Adrenal gland (tissue), 12 donors: ENCODE data around the gene SLC4A1. TPM values are rescaled to one million over a fixed set of nuclear protein-coding genes. Genes with fewer than 3 reads are reported as not detected.

ENCODE experiments used
- DNase-seq, 7 donors: peaks; one replicate each; pipeline ENCODE4 v3.0.0-alpha.2; 2019 to 2020
- H3K27ac ChIP-seq, 5 donors: fragments of 200-600 bp; sonication (generic) in 4 of 5; 1 replicate in 3 of 5; 2 replicates in 2 of 5; pipeline versions ENCODE4 v1.5.1 to v1.8.0; 2016 to 2020; ENCODE audit warnings: mild to moderate bottlenecking in 1 of 5
- H3K27me3 ChIP-seq: fragments of 200-600 bp; 2 replicates; pipeline ENCODE4 v1.8.0; 2021
- H3K36me3 ChIP-seq, 2 donors: fragments of 200-600 bp; replicated peaks in 1 of 2; 1 replicate in 1 of 2; 2 replicates in 1 of 2; pipeline versions ENCODE4 v1.5.1 to v1.8.0; 2018 to 2022
- H3K4me1 ChIP-seq, 2 donors: fragments of 200-600 bp; replicated peaks in 1 of 2; 1 replicate in 1 of 2; 2 replicates in 1 of 2; pipeline versions ENCODE4 v1.5.1 to v1.8.0; 2018 to 2021
- H3K4me3 ChIP-seq, 4 donors: fragments of 200-600 bp; sonication (generic) in 3 of 4; one replicate each; pipeline ENCODE4 v1.5.1; 2016 to 2018
- H3K9me3 ChIP-seq, 3 donors: fragments of 200-600 bp; sonication (generic) in 1 of 3; replicated peaks in 1 of 3; 1 replicate in 2 of 3; 2 replicates in 1 of 3; pipeline versions ENCODE4 v1.5.1 to v1.8.0; 2016 to 2021
- CTCF ChIP-seq, 6 experiments: fragments of 450-650 bp in 4 of 6; fragments of 200-600 bp in 2 of 6; sonication (generic) in 1 of 6; IDR thresholded peaks; 1 replicate in 5 of 6; 2 replicates in 1 of 6; pipeline versions ENCODE4 v1.5.1 to v1.8.0; 2016 to 2021; ENCODE audit warnings: antibody characterized with exemption in 6 of 6, mild to moderate bottlenecking in 2 of 6, moderate library complexity in 1 of 6
- POLR2A ChIP-seq, 2 donors: fragments of 450-650 bp; IDR thresholded peaks; one replicate each; pipeline ENCODE4 v1.6.1; 2017; ENCODE audit warnings: antibody characterized with exemption in 2 of 2, mild to moderate bottlenecking in 2 of 2, moderate library complexity in 1 of 2
- WGBS, 4 donors: extraction: QIAGEN DNeasy Blood & Tissue Kit in 2 of 4; methylation state at CpG; one replicate each; pipeline versions ENCODE4 v1.1.5 to v1.1.7; 2013 to 2017; 5-methylcytosine and 5-hydroxymethylcytosine counted together
- intact Hi-C, 2 donors: fragments of 100-400 bp; cut with DNase I; formaldehyde crosslinking; loops; one replicate each; pipeline versions ENCODE4 v1.14.1 to v1.15.0; 2022 to 2023
- polyA plus RNA-seq, 3 donors: library from polyadenylated mRNA; stranded (reverse); fragments of 200-250 nt in 2 of 3; fragments of 350-450 nt in 1 of 3; fragmentation: Illumina TruSeq in 1 of 3; extraction: RNeasy Lipid Tissue Mini Kit (QIAGEN cat#74804) in 1 of 3; gene quantifications; one replicate each; pipeline ENCODE4 v1.2.3, GENCODE V29; 2013 to 2014
- total RNA-seq, 9 donors: library from RNA; depleted of rRNA in 4 of 9; stranded (reverse); fragments of >200 nt in 4 of 9; fragments of 120-200 nt in 1 of 9; fragmentation: NEBNext Ultra II Directional in 1 of 9; extraction: Animal tissue kit (Norgen Biotek cat#: 25700) in 1 of 9; gene quantifications; one replicate each; pipeline versions ENCODE4 v1.1.0 to v1.2.4, GENCODE V29; 2013 to 2023
- donor health status: healthy with polysubstance abuse.
- donor health status: Bipolar disorder and iron deficiency.
- donor health status: DM: yes; HTN: yes; CAD: no.
- donor health status: DM: no; HTN: no; CAD: no.
- donor health status: DM: no; HTN: no; CAD: no.
- donor health status: DM: yes; HTN: yes; CAD: no.

The SLC4A1 gene
- total and polyA plus RNA-seq, 12 donors: 0.13 to 8.5 (median 0.17) TPM; not detected in 6

DNA sequence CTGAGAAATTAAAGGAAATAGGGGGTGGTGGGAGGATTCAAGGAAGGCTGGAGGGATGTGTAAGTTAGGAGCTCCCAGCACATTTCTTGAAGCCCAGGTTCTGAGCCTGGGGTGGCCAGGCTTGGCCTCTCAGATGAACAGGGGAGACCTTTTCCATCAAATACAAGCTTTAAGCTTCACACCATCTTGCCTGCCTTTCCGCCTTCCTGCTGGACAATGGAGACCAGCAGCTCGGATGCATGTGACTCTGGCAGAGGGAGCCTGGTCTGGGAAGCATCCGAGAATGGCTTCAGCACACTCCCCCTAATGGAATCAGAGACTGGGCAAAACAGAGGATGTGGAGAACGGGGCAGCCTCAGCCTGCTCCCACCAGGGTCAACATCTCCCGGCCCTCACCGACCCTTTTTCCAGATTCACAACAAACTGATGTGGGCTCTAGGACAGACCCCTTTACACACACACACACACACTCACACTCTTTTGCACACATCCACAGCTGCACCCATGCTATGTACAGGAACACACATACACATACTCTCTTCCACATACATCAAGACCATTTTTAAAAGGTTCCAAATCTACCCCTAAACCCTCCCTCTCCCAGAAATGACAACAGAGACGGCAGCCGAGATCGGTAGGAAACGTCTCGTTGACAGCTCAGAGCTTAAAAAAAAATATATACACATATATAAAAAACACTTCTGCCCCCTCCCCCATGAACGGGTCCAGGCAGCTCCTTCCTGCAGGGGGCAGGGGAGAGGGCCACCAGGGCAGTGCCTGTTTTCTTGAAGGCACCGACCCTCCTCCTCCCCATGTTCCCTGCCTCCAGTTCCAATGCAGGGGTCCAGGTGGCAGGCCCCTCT lies 61.7 kb downstream of the SLC4A1 start:
- Histone ChIP-seq H3K4me1 (peaks cover 19 to 25% of the 10 kb centered on the region in 2 donors), H3K27ac (no peak overlapping the region), H3K27me3 (no peaks in the 10 kb centered on the region), H3K36me3 (peaks cover 0 to 42% of the 10 kb centered on the region in 2 donors), H3K4me3 (no peak overlapping the region), H3K9me3 (no peaks in the 10 kb centered on the region)
- WGBS, 4 donors: 59 to 65% (median 62%) methylated on average over 10 to 13 of the region's 13 CpGs
- intact Hi-C loops: loop anchor here in 1 of 2 donors (10.0 kb wide), 1 partner anchor 319 kb away; no protein-coding TSS in a partner anchor
- TF ChIP-seq POLR2A (IDR thresholded peaks at IDR 0.05) (no peak), CTCF (IDR thresholded peaks at IDR 0.05) (no peak)
- DNase-seq: no peak

DNA sequence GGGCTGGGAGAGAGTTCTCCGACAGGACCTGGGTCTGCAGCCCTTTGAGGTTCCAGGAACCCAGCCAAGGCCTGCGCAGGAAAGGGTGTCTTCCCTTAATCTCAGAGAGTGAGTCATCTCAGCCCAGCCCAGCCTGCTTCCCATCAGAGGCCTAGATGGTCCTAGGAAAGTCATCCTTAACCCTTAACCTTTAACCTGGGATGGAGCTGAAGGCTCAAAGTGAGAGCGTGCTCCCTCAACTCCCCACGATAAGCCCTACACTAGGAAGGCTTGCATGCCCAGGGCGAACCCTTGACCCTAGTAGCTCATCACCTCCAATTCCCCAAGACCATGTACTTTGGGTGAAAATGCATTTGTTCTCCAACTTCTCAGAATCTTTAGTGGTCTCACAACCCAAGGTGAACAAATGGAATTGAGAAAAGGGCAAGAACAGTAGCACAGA lies 63.5 kb downstream of the SLC4A1 start:
- Histone ChIP-seq H3K36me3 (peaks cover 0 to 32% of the 10 kb centered on the region in 2 donors), H3K9me3 (no peaks in the 10 kb centered on the region), H3K4me1 (peaks cover 11 to 20% of the 10 kb centered on the region in 2 donors), H3K27me3 (no peaks in the 10 kb centered on the region), H3K4me3 (no peak overlapping the region), H3K27ac (peak overlapping the region in 1 of 5 donors; percentile 17)
- WGBS, 4 donors: 34 to 50% (median 42%) methylated on average over 4 to 5 of the region's 5 CpGs
- intact Hi-C loops: loop anchor here in 1 of 2 donors (10.0 kb wide), 1 partner anchor 320 kb away; no protein-coding TSS in a partner anchor
- TF ChIP-seq CTCF (IDR thresholded peaks at IDR 0.05): no peak
- TF ChIP-seq POLR2A (IDR thresholded peaks at IDR 0.05): no peak
- peak in 5 of 7 donors; percentile 60 to 71 (median 70) for DNase-seq

- H3K36me3 ChIP-seq: peaks cover 0 to 26% of the 10 kb centered on the region in 2 donors
- 46 to 49% (median 48%) methylated on average over 9 of the region's 9 CpGs for whole genome bisulfite sequencing, 4 donors
- no peaks in the 10 kb centered on the region for H3K9me3 ChIP-seq
- peak in 3 of 7 donors; percentile 31 to 73 (median 53) for DNase-seq
- no peaks in the 10 kb centered on the region for H3K27me3 ChIP-seq
- intact Hi-C loops: loop anchor here in 1 of 2 donors (10.0 kb wide), 1 partner anchor 321 kb away; no protein-coding TSS in a partner anchor
- no peak for TF ChIP-seq POLR2A (IDR thresholded peaks at IDR 0.05)
- TF ChIP-seq CTCF (IDR thresholded peaks at IDR 0.05): peak; percentile 31 to 64 (median 57)
- no peak overlapping the region for H3K4me3 ChIP-seq
- H3K27ac ChIP-seq: peak overlapping the region in 1 of 5 donors; percentile 17
- peaks cover 11 to 20% of the 10 kb centered on the region in 2 donors for H3K4me1 ChIP-seq
These were observed 64.0 kb downstream of the SLC4A1 start for GRCh38 chr17:44203731-44204440.

GRCh38 chr17:44202756-44203155 lies 65.2 kb downstream of the SLC4A1 start:
- H3K27ac ChIP-seq: peak overlapping the region in 1 of 5 donors; percentile 4
- no peaks in the 10 kb centered on the region for H3K27me3 ChIP-seq
- peaks cover 21 to 26% of the 10 kb centered on the region in 2 donors for H3K4me1 ChIP-seq
- no peak for DNase-seq
- H3K4me3 ChIP-seq: no peak overlapping the region
- TF ChIP-seq CTCF (IDR thresholded peaks at IDR 0.05): no peak
- TF ChIP-seq POLR2A (IDR thresholded peaks at IDR 0.05): no peak
- WGBS, 4 donors: 77 to 86% (median 81%) methylated on average over 4 of the region's 4 CpGs
- peaks cover 0 to 15% of the 10 kb centered on the region in 2 donors for H3K36me3 ChIP-seq
- no peaks in the 10 kb centered on the region for H3K9me3 ChIP-seq
- intact Hi-C loops: loop anchor here in 1 of 2 donors (10.0 kb wide), 1 partner anchor 322 kb away; no protein-coding TSS in a partner anchor
